HEK293T (cell line): ENCODE results near the gene SLC38A9.

Experiments
- CTBP1 ChIP-seq: fragments of 450-650 bp; IDR thresholded peaks from 2 replicates; pipeline ENCODE4 v1.6.1; 2016; ENCODE audit warnings: borderline replicate concordance
- FOXK2 ChIP-seq: fragments of 450-650 bp; IDR thresholded peaks from 2 replicates; pipeline ENCODE4 v1.6.1; 2016; ENCODE audit warnings: mild to moderate bottlenecking
- FOXM1 ChIP-seq: fragments of 450-650 bp; IDR thresholded peaks from 2 replicates; pipeline ENCODE4 v1.6.1; 2017; ENCODE audit warnings: mild to moderate bottlenecking, borderline replicate concordance
- HDGF ChIP-seq: fragments of 450-650 bp; IDR thresholded peaks from 2 replicates; pipeline ENCODE4 v1.6.1; 2017; ENCODE audit warnings: antibody characterized with exemption, borderline replicate concordance
- L3MBTL2 ChIP-seq: fragments of 450-650 bp; conservative IDR thresholded peaks from 2 replicates; pipeline ENCODE4 v1.6.1; 2016; ENCODE audit warnings: mild to moderate bottlenecking
- SP1 ChIP-seq: fragments of 450-650 bp; IDR thresholded peaks from 2 replicates; pipeline ENCODE4 v1.6.1; 2017
- SUZ12 ChIP-seq: fragments of 450-650 bp; IDR thresholded peaks from 2 replicates; pipeline ENCODE4 v1.6.1; 2016; ENCODE audit warnings: mild to moderate bottlenecking
- TARDBP ChIP-seq: fragments of 450-650 bp; IDR thresholded peaks from 2 replicates; pipeline ENCODE4 v1.6.1; 2016
- ZNF384 ChIP-seq: fragments of 450-650 bp; IDR thresholded peaks from 2 replicates; pipeline ENCODE4 v1.6.1; 2016

GRCh38 chr5:55592388-55593114, 119.6 kb downstream of the SLC38A9 start:
- no peak for TF ChIP-seq ZNF384
- TF ChIP-seq SP1: no peak
- no peak for TF ChIP-seq SUZ12
- TF ChIP-seq FOXK2: no peak
- no peak for TF ChIP-seq FOXM1
- TF ChIP-seq TARDBP: no peak
- no peak for TF ChIP-seq CTBP1
- TF ChIP-seq L3MBTL2: no peak
- TF ChIP-seq HDGF: no peak
